Activated CD8-positive, alpha-beta T cell treated with anti-CD3 and anti-CD28 coated beads for 36 hours (primary cell): ENCODE measurements around the gene CHRNE. TPM values are rescaled to one million over a fixed set of nuclear protein-coding genes. Genes with fewer than 3 reads are reported as not detected.

Source experiments
- ATAC-seq: fragments of 200-7000 bp; cut with Tn5 transposase; one replicate; pipeline ENCODE4 v1.10.0; 2021; ENCODE audit warnings: mild to moderate bottlenecking, moderate library complexity
- CTCF ChIA-PET: fragments of 350-600 bp; sonication (Branson Sonifier 250); formaldehyde crosslinking; loops from one replicate; lab custom pipeline; 2021; ENCODE audit warnings: antibody characterized with exemption; lab: Charles Lee
- POLR2A ChIA-PET: fragments of 350-600 bp; sonication (Branson Sonifier 250); formaldehyde crosslinking; loops from one replicate; lab custom pipeline; 2021; ENCODE audit warnings: antibody characterized with exemption; lab: Charles Lee
- DNase-seq: peaks from one replicate; pipeline ENCODE4 v3.0.0-alpha.2; 2020
- H3K27ac Mint-ChIP-seq: one replicate; pipeline ENCODE4 v1.8.0; 2021; ENCODE audit warnings: mild to moderate bottlenecking, mixed read lengths
- H3K27me3 Mint-ChIP-seq: one replicate; pipeline ENCODE4 v1.8.0; 2021; ENCODE audit warnings: mixed read lengths
- H3K36me3 Mint-ChIP-seq: one replicate; pipeline ENCODE4 v1.8.0; 2021; ENCODE audit warnings: low read depth, mixed read lengths
- H3K4me1 Mint-ChIP-seq: one replicate; pipeline ENCODE4 v1.8.0; 2021; ENCODE audit warnings: low read depth, mixed read lengths
- H3K4me3 Mint-ChIP-seq: one replicate; pipeline ENCODE4 v1.8.0; 2021; ENCODE audit warnings: mild to moderate bottlenecking, moderate library complexity, mixed read lengths
- H3K9me3 Mint-ChIP-seq: one replicate; pipeline ENCODE4 v1.8.0; 2021; ENCODE audit warnings: mixed read lengths
- intact Hi-C: fragments of 100-400 bp; cut with micrococcal nuclease; formaldehyde crosslinking; loops from one replicate; pipeline ENCODE4 v1.10.0; 2022
- total RNA-seq, 2 experiments: library from RNA; stranded (reverse); gene quantifications; one replicate each; pipeline ENCODE4 v1.2.3, GENCODE V29; 2021
- TF ChIP-seq, protein P1 (sequence below): fragments of 200-600 bp; IDR thresholded peaks from one replicate; pipeline ENCODE4 v1.8.0; 2022; ENCODE audit warnings: antibody characterized with exemption, mild to moderate bottlenecking

Gene CHRNE
- total RNA-seq, 2 experiments from 2014 or later: 0.45 to 0.78 TPM

DNA sequence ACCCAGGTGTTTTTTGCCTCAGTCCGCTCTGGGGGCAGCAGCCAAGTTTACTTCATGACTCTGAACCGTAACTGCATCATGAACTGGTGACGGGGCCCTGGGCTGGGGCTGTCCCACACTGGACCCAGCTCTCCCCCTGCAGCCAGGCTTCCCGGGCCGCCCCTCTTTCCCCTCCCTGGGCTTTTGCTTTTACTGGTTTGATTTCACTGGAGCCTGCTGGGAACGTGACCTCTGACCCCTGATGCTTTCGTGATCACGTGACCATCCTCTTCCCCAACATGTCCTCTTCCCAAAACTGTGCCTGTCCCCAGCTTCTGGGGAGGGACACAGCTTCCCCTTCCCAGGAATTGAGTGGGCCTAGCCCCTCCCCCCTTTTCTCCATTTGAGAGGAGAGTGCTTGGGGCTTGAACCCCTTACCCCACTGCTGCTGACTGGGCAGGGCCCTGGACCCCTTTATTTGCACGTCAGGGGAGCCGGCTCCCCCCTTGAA, 5.7 kb downstream of the CHRNE start:
- DNase-seq (no peak), ATAC-seq (no peak)
- Mint-ChIP-seq H3K27me3 (no peaks in the 10 kb centered on the region), H3K4me3 (no peak overlapping the region), H3K27ac (no peak overlapping the region), H3K9me3 (no peaks in the 10 kb centered on the region), H3K4me1 (peaks cover 12% of the 10 kb centered on the region), H3K36me3 (peaks cover 19% of the 10 kb centered on the region)
- ChIA-PET POLR2A (interaction anchor here (0.7 kb wide), 1 partner anchor 193 kb away, joined by 4 read pairs; the partner anchor contains the start of gene PELP1), CTCF (interaction anchor here (1.3 to 1.5 kb wide), 2 partner anchors 12 to 108 kb away, joined by 3 to 4 read pairs; no protein-coding TSS in a partner anchor)
- intact Hi-C loops: no loop called here
- TF ChIP-seq, protein P1, sequence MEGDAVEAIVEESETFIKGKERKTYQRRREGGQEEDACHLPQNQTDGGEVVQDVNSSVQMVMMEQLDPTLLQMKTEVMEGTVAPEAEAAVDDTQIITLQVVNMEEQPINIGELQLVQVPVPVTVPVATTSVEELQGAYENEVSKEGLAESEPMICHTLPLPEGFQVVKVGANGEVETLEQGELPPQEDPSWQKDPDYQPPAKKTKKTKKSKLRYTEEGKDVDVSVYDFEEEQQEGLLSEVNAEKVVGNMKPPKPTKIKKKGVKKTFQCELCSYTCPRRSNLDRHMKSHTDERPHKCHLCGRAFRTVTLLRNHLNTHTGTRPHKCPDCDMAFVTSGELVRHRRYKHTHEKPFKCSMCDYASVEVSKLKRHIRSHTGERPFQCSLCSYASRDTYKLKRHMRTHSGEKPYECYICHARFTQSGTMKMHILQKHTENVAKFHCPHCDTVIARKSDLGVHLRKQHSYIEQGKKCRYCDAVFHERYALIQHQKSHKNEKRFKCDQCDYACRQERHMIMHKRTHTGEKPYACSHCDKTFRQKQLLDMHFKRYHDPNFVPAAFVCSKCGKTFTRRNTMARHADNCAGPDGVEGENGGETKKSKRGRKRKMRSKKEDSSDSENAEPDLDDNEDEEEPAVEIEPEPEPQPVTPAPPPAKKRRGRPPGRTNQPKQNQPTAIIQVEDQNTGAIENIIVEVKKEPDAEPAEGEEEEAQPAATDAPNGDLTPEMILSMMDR: no peak

DNA sequence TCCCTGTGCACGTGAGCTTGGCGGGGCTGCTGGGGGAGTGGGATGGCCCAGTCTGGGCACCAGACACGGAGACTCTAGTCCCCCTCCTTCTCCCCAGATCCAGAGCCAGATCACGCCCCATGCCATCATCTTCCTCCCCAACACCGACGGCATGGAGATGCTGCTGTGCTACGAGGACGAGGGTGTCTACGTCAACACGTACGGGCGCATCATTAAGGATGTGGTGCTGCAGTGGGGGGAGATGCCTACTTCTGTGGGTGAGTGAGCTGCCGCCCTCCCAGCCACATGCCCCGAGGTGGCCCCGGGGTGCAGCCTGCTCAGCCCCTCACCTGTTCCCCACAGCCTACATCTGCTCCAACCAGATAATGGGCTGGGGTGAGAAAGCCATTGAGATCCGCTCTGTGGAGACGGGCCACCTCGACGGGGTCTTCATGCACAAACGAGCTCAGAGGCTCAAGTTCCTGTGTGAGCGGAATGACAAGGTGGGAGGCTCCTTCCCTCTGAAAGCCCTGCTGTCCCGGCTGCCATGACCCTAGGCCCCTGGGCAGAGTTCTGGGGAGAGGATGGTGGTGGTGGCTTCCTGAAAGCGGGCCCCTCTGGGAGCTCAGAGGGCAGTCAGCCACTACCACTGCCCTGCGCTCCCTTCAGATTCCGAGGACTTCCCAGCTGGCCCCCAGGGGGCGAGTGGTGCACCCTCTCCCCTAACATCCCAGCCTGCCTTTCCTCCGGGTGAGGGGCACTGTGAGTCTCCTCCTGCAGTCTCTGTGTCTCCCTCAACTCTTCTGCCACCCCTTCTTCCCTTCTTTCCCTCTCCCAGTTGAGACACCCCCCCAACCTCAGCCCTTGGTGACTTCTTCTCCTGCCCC, 6.3 kb downstream of the CHRNE start:
- ChIA-PET POLR2A (interaction anchor here (0.5 to 0.7 kb wide), 2 partner anchors 193 to 238 kb away, joined by 3 to 4 read pairs; partner anchors contain the start of gene PELP1), CTCF (interaction anchor here (1.3 to 1.5 kb wide), 2 partner anchors 12 to 107 kb away, joined by 3 to 4 read pairs; no protein-coding TSS in a partner anchor)
- Mint-ChIP-seq H3K27me3 (no peaks in the 10 kb centered on the region), H3K9me3 (no peaks in the 10 kb centered on the region), H3K4me3 (no peak overlapping the region), H3K4me1 (peaks cover 8% of the 10 kb centered on the region), H3K36me3 (peaks cover 17% of the 10 kb centered on the region), H3K27ac (no peak overlapping the region)
- DNase-seq: no peak
- TF ChIP-seq, protein P1: no peak
- intact Hi-C loops: no loop called here
- ATAC-seq: no peak

DNA sequence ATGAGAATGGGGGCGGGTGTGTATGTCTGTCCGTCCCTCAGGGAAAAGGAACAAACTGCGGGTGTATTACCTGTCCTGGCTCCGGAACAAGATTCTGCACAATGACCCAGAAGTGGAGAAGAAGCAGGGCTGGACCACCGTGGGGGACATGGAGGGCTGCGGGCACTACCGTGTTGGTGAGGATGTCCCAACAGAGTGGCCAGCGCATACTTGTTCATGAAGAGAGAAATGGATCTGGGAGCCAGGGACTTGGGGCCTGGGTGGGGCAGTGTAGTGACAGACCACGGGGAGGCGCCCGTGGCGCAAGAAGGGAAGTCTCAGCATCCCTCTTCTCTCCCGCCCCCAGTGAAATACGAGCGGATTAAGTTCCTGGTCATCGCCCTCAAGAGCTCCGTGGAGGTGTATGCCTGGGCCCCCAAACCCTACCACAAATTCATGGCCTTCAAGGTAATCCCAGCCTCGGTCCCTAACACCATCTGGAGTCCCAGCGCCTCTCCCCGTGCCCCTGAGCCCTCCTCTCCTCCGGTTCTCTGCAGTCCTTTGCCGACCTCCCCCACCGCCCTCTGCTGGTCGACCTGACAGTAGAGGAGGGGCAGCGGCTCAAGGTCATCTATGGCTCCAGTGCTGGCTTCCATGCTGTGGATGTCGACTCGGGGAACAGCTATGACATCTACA, 7.1 kb downstream of the CHRNE start:
- ChIA-PET CTCF (interaction anchor here (1.5 kb wide), 1 partner anchor 13 kb away, joined by 3 read pairs; no protein-coding TSS in a partner anchor), POLR2A (interaction anchor here (0.5 to 1.1 kb wide), 2 partner anchors 109 to 237 kb away, joined by 3 read pairs; no protein-coding TSS in a partner anchor)
- H3K27ac Mint-ChIP-seq: no peak overlapping the region
- intact Hi-C loops: no loop called here
- peaks cover 12% of the 10 kb centered on the region for H3K36me3 Mint-ChIP-seq
- no peaks in the 10 kb centered on the region for H3K9me3 Mint-ChIP-seq
- H3K27me3 Mint-ChIP-seq: no peaks in the 10 kb centered on the region
- ATAC-seq (no peak), DNase-seq (no peak)
- TF ChIP-seq, protein P1: no peak
- no peak overlapping the region for H3K4me3 Mint-ChIP-seq
- H3K4me1 Mint-ChIP-seq: peaks cover 7% of the 10 kb centered on the region

DNA sequence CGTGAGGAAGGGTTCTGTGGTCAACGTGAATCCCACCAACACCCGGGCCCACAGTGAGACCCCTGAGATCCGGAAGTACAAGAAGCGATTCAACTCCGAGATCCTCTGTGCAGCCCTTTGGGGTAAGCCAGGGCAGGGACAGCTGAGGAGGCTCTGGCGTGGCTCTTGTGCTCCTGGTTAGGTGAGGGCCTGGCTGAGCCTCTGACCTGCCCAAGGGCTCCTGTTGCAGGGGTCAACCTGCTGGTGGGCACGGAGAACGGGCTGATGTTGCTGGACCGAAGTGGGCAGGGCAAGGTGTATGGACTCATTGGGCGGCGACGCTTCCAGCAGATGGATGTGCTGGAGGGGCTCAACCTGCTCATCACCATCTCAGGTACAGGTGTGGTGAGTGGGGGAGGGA, 7.8 kb downstream of the CHRNE start:
- H3K36me3 Mint-ChIP-seq: peaks cover 12% of the 10 kb centered on the region
- ChIA-PET CTCF (interaction anchor here (0.7 kb wide), 1 partner anchor 105 kb away, joined by 3 read pairs; no protein-coding TSS in a partner anchor), POLR2A (interaction anchor here (1.1 kb wide), 1 partner anchor 108 kb away, joined by 3 read pairs; no protein-coding TSS in a partner anchor)
- no peak for ATAC-seq
- TF ChIP-seq, protein P1: no peak
- intact Hi-C loops: no loop called here
- no peaks in the 10 kb centered on the region for H3K27me3 Mint-ChIP-seq
- no peak overlapping the region for H3K4me3 Mint-ChIP-seq
- no peaks in the 10 kb centered on the region for H3K9me3 Mint-ChIP-seq
- no peak for DNase-seq
- H3K4me1 Mint-ChIP-seq: peaks cover 4% of the 10 kb centered on the region
- H3K27ac Mint-ChIP-seq: no peak overlapping the region
